ENCODE data around the gene TOX2.
A peak's percentile ranks its signal among the peaks of the same experiment; 100 is the strongest.

TOX2 gene

GRCh38 chr20:43938932-43939761, 24.5 kb downstream of the TOX2 start:
- DNase-seq (ENCODE audit: insufficient read length, low spot score), result peak; percentile 93

GRCh38 chr20:43939762-43940121, 25.1 kb downstream of the TOX2 start:
- FAIRE-seq (no peak), DNase-seq (ENCODE audit: insufficient read length, low spot score) (no peak)

More at GRCh38 chr20:43938932-43939761, 24.5 kb downstream of the TOX2 start:
- peak; percentile 100 for FAIRE-seq

DNA sequence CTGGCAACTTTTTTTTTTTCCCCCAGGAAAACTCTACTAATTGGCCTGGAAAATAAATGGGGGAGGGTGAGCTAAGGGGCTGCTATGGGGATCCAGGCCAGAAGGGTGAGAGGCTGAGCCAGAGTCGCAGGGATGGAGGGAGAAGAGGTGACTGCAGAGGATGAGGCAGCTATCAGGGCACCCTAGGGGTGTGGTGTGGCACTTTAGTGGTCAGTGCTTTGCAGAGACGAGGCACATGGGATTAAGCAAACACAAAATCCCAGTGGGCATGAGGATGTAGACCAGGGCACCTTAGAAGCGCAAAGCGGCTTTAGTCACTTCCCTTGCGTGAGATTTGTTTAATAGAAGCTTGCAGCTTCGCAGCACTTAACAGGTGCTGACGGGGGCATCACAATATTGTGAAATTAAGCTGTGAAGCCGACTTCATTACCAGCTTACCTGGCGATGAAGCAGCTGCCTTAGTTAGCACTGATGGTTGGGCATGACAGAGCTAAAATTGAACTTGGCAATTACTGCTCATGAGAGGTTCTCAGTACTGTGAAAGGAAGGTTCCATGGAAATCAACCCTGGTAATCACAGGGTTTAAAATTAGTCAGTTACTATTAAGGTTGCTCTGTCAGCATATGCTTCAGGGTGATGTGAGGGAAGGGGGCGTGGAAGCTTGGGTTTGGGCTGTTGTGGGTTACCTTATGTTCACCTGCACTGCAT, 26.0 kb downstream of the TOX2 start:
- FAIRE-seq (peak; percentile 77), DNase-seq (ENCODE audit: insufficient read length, low spot score) (no peak)

DNA sequence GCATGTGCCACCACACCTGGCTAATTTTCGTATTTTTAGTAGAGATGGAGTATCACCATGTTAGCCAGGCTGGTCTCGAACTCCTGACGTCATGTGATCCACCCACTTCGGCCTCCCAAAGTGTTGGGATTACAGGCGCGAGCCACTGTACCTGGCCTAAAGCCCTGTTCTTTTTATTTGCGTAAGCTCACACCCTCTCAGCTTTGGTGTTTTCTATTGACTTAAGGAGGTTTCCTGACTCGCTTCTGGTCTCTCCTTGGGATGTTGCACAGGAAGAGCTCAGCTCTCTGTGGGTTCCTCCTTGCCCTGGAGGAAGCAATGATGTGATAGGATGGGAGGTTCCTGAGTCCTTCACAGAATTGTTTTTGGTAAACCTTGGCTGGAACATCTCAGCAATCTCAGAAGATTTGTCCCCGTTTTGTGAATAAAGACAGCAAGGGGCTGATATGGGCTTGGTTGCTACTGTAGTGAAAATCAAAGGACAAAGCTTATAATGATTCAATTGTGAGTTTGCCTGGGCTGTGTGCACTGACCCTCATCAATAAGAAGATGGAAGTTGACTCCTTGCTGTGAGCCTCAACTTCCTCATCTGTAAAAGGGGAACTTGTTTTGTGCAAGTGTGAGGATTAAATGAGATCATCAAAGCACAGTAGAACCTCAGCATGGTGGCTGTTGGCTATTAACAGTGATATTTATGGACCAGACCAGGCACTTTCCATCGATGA, 27.0 kb downstream of the TOX2 start:
- DNase-seq (ENCODE audit: insufficient read length, low spot score) (no peak), FAIRE-seq (peak; percentile 79)

DNA sequence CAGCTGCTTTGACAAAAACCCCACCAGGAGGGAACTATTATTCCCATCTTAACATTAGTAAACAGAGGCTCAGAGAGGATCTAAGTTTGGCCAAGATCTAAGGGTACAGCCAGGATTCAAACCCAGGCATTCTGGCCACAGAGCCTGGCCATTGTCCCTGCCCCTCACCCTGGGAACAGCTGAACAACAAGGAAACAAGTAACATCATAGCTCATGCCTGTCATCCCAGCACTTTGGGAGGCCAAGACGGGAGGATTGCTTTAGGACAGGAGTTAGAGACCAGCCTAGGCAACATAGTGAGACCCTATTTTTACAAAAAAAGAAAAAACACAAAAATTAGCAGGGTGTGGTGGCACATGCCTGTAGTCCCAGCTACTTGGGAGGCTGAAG, 27.5 kb downstream of the TOX2 start:
- DNase-seq (ENCODE audit: insufficient read length, low spot score) (no peak), FAIRE-seq (no peak)

DNA sequence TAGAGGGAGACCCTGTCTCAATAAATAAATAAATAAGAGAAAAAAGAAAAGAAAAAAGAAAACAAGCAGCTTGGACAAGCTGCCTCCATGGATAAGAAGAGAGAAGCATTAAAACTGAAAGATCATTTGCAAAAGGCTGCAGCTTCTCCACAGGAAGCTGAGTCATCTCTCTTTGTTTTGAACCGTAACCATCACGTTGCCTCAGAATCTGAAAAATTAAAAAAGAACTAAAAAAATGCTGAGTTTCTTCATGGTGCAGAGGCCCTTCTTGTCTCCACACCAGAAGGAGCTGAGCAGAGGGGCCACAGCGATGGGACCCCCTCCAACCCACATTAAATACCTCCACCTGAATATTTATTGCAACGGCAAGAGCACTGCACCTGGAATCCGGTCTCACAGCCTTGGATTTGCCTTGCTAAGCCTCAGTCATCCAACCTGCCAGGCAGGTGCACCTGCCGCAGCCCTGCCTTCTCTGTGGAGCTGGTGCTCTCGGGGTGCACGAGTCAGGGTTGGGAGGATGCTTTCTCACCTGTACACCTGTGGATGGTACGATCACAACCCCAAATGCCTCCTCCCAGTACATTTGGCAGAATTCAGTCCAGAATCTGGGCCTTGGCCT, 28.1 kb downstream of the TOX2 start:
- peak; percentile 80 for DNase-seq (ENCODE audit: insufficient read length, low spot score)
- FAIRE-seq, result peak; percentile 73

GRCh38 chr20:43943725-43944124, 29.1 kb downstream of the TOX2 start:
- FAIRE-seq (no peak), DNase-seq (ENCODE audit: insufficient read length, low spot score) (no peak)

- DNase-seq (ENCODE audit: insufficient read length, low spot score) (no peak), FAIRE-seq (no peak)
Measured at GRCh38 chr20:43944653-43945235, 30.1 kb downstream of the TOX2 start.

- DNase-seq (ENCODE audit: insufficient read length, low spot score) (no peak), FAIRE-seq (no peak)
Measured at GRCh38 chr20:43945391-43946205, 30.9 kb downstream of the TOX2 start.

- DNase-seq (ENCODE audit: insufficient read length, low spot score) (no peak), FAIRE-seq (no peak)
Measured at GRCh38 chr20:43946206-43946491, 31.5 kb downstream of the TOX2 start.

DNA sequence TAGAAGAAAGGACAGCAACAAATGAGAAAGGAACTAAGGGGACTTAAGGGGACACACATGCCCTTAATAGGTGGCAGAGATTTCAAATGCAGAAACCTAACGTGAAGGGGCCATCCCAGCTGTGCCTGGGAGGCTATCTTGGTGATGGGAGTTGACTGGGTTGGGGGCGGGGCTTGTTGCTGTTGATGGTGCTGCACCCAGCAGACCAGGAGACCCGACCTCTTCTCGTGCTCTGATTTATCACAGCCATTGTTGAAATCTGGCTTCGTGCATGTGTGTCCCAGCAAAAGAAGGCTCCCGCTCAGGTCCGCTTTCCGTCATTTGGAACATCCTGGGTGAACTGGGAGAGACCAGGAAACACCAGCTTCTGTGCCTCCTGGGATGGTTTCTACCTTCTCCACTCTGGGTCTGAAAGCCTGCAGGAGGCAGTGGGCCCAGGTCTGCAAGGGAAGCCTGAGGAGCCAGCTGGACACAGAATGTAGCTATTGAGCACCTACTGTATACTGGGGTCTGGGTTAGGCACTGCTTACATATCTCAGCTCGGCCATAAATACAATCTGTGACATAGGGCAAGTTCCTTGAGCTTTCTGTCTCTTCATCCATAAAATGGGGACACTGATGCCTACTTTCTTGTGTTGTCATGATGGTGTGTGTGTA, 32.1 kb downstream of the TOX2 start:
- DNase-seq (ENCODE audit: insufficient read length, low spot score) (no peak), FAIRE-seq (peak; percentile 23)

DNA sequence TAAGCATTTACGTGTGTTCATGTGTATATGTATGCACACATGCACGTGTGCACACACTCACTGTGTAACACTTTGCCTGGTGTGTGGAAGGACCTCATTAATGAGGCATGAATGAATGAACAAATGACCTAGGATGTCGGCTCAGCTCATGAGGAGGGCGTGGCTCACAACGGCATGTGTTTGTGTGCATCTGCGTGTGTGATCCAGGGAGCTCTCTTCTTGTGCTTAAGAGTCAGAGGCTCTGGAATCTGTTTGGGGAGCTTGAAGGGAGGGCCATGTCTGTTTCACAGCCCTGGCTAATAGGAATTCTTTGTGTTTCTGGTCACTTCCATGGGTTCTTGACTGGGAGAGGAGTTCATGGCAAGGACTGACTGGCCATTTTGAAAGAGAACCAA, 32.7 kb downstream of the TOX2 start:
- DNase-seq (ENCODE audit: insufficient read length, low spot score), result no peak
- FAIRE-seq, result peak; percentile 85

- FAIRE-seq (no peak), DNase-seq (ENCODE audit: insufficient read length, low spot score) (no peak)
Measured at GRCh38 chr20:43948455-43948854, 33.8 kb downstream of the TOX2 start.

DNA sequence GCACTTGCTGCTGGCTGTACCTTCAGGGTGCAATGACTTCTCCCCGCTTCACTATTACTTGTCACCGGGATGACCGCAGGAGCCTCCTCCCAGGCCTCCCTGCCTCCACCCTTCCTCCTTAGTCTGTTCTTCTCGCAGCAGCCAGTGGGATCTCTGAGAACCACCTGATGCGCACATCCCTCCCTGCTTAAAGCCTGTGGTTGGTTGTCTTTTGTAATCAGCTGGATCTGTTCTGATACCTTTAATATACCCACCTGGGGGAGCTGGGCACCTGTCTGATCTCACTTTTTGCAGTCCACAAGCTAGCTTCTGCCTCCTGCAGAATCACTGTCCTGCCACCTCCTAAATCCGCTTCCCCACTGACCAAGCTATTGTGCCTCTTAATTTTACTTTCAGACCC, 34.6 kb downstream of the TOX2 start:
- FAIRE-seq (no peak), DNase-seq (ENCODE audit: insufficient read length, low spot score) (no peak)

- DNase-seq (ENCODE audit: insufficient read length, low spot score) (no peak), FAIRE-seq (peak; percentile 88)
Measured at GRCh38 chr20:43949741-43950618, 35.3 kb downstream of the TOX2 start.

- peak; percentile 59 for DNase-seq (ENCODE audit: insufficient read length, low spot score)
- FAIRE-seq, result peak; percentile 73
Measured at GRCh38 chr20:43953919-43954592, 39.4 kb downstream of the TOX2 start.

DNA sequence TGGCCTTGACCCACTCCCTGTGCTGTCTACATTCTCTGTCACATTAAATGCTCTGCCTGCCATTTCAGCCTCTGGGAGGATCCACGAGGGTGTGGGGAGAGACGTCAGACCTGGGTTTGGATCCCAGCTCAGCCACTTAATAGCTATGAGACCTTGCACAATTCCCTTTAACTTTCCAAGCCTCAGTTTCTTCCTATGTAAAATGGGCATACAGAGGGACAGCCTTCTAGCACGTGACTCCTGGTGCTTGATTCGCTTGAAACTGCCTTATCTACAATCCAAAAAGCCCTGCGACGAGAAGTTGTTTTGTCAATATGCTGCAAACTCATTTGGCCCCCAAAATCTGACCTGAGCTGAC, 40.0 kb downstream of the TOX2 start:
- FAIRE-seq (no peak), DNase-seq (ENCODE audit: insufficient read length, low spot score) (no peak)

All from HTR-8/SVneo (cell line).